Measurements from ENCODE around the gene CSNK2A2.

The CSNK2A2 gene

DNA sequence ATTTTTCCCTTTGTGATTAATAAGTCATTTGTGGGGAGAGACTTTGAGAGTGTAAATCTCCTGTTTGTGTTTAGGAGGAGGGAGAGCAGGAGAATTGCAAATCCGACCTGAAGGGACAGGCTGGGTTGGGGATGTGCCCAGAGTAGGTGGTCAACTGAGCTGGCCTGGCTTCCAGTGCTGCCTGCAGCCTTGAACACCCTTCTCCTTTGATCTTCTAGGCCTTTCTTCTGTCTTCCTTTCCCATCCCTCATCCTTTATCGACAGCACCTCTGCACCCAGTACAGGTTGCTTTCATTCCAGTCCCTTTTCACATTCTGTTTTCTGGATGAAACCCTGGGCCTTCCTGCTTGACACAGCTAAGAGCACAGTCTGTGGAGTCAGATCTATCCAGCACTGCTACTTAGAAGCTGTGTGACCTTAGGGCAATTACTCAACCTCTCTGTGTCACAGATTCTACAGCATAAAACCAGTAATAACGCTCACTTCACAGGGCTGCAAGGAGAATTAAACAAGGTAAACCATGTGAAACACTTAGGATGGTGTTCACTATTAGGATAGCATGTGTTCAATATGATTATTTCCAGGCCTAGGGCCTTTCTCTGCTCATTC, 1.0 kb upstream of the CSNK2A2 start:
- DNase-seq (ENCODE audit: low spot score) = no peak

GRCh38 chr16:58197314-58198012, 443 bp downstream of the CSNK2A2 start:
- peak; percentile 39 for DNase-seq (ENCODE audit: low spot score)

DNA sequence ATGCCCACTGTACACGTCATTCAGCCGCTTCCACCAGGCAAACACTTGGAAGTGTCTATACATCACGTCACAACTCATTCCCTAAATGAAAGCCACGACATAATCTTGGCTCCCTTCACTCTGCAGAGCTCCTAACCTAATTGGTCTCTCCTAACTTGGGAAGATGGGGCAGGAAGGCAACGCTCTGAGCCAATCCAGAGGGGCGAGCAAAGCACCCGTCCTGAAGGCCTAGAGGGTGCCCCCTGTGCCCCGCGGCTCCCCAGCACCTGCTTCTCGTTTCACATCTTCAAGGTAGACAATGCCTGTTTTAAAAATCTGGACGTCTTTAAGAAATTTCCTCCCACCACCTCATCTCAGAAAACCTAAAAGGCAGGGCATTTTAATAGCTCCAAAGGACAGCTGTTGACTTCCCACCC, 1.0 kb downstream of the CSNK2A2 start:
- peak; percentile 29 for DNase-seq (ENCODE audit: low spot score)

DNA sequence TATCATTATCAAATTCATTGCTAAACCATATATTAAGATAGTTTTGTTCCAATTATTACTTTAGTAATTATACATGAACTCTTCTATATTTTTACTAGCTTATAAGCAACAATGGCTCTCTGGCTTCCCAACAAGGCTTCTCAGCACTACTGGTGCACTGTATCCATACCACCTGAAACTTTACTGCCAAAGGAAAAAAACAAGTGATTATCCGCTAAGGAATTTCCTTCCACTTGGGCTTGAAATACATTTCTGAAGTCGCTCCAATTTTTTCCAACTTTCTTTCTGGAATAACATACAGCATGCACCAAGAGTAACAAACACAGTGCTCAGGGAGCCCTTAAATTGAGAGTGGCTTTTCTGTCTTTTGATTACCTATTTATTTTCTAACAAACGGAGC, 2.1 kb downstream of the CSNK2A2 start:
- DNase-seq (ENCODE audit: low spot score) = no peak

- DNase-seq (ENCODE audit: low spot score) = no peak
These were observed 2.6 kb downstream of the CSNK2A2 start for GRCh38 chr16:58195344-58195743.

DNA sequence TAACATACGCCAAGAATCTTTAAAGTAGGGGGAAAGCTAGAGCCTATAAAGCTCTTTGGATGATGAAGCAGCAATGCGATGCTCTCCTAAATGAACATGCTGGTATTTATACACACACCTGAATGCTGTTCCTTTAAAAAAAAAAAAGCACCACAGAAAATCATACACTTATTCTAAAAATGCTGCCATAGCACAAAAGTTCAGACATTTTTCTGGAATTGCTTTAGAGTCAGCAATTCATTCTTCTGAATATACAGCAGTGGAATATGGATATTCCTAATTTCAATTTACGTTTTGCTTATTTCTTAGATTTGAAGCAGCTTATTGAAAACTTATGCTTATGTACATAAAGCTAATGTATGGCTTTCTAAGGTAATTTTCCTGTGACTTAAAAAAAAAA, 3.1 kb downstream of the CSNK2A2 start:
- no peak for DNase-seq (ENCODE audit: low spot score)

GRCh38 chr16:58187665-58188421, 10.1 kb downstream of the CSNK2A2 start:
- no peak for DNase-seq (ENCODE audit: low spot score)

DNA sequence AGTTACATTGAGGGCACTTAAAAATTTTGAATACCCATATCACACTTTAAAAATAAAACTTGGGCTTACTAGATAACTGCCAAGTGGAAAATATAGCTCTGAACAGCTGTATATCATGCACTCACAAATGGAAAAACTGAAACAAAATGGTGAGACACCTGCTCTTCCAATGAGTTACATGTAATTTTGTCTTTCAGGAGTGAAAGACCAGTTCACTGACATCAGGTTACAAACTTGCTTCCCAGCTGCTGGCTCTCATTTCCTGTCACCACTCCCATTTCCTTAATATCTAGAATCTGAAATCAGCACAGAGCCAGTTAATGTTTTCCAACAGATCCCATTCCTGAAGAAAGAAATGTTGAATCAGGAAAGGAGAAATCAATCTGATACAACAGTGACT, 10.8 kb downstream of the CSNK2A2 start:
- DNase-seq (ENCODE audit: low spot score) = no peak

DNA sequence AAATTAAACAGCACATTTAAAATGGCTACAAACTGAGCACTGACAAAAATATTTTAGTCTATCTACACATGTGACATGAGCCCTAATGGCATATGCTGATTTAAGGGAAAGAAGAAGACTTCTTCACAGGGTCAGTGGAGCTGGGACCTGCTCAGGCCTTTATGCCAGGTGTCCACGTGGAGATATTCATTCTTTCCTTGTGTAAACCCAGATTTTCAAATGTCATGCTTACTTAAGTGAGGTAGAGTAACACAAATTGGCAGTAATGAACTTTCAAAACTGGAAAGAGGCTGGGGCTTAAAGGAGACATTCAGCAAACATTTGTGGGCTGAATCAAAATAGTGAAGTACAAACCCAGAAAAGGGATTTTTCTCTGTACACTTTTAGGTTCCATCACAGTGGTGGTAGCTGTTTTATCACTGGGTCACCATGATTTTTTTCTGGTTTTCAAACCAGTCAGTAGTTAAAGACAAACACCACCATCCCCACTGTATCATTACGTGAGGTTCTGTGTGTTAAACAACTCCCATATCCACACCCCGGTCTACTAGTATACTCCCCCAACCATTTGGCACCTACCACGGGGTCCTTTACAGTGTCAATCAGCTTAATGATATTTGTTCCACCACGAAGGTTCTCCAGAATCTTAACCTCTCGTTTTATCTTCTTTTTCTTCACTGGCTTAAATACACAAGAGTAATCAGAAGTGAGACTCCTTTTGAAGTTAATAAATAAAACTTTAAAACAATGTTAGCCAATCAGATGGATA, 11.5 kb downstream of the CSNK2A2 start:
- DNase-seq (ENCODE audit: low spot score) = no peak

GRCh38 chr16:58177353-58177710, 20.6 kb downstream of the CSNK2A2 start:
- DNase-seq (ENCODE audit: low spot score) = no peak

DNA sequence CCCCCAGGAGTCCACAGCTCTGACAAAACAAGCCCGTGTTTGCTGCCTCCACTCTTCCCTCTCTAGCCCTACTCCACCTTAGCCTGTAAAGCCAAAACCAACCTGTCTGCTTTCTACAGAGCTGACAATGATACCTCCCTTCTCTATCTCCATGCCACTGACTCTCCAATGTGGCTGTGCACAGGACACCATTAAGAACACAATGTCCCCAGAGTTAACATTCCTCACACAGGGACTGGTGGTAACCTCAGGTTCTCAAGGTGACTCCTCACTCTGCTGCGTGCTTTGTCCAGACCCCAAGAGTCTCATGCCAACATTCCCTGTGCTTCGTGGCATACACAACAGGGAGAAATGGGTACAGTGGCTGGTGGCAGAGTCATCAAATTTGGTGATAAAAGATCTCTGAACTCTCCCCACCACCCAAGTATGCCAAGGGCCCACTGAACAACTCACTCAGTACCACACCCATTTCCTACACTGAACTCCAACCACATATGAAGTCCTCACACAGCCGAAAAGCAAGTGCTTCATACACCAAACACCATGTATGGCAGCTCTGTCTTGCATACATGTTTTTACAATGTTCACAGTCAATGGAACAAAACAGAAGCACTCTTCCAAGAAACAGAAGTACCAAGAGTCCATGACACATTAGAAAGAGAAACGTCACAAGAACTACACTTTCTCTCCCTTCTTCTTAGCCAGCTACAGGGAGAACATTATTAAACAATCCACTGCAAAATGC, 21.1 kb downstream of the CSNK2A2 start:
- no peak for DNase-seq (ENCODE audit: low spot score)

GRCh38 chr16:58170223-58170622, 27.7 kb downstream of the CSNK2A2 start:
- DNase-seq (ENCODE audit: low spot score) = no peak

DNA sequence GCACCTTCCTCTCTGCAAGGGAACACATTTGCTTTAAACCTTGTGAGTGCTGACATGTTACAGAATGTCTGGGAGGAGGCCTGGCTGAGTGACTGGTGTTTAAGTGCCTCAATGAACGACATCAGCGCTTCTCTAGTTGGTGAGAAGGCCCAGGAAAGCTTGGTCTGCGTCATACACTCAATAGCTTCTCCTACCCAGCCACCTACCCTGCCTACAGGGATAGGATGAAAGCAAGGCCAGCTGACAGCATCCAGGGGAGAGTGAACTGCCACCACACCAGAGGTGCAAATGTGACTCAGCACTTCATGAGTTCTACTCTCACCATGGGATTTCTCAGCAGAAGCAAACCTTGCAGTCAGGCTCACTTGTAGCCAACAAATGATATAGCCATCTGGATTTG, 37.1 kb downstream of the CSNK2A2 start:
- no peak for DNase-seq (ENCODE audit: low spot score)

DNA sequence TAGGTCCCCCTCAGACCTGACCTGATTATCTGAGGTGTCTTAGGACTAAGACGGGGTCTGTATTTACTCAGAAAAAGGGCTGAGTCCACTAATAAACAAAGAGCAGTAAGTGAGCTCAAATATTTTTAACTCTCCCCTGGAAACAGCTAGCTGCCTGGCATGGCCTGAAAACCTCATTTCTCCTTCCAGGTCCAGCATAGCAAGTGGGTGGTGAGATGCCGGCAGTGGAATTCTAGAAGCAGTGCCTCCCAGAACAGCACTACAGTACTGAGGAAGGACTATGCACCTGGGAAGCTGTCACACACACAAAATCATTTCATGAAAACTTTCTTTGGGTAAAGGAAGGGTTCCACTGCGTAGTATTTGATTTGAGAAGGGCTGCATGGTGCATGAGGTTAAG, 39.2 kb downstream of the CSNK2A2 start:
- DNase-seq (ENCODE audit: low spot score) = no peak

DNA sequence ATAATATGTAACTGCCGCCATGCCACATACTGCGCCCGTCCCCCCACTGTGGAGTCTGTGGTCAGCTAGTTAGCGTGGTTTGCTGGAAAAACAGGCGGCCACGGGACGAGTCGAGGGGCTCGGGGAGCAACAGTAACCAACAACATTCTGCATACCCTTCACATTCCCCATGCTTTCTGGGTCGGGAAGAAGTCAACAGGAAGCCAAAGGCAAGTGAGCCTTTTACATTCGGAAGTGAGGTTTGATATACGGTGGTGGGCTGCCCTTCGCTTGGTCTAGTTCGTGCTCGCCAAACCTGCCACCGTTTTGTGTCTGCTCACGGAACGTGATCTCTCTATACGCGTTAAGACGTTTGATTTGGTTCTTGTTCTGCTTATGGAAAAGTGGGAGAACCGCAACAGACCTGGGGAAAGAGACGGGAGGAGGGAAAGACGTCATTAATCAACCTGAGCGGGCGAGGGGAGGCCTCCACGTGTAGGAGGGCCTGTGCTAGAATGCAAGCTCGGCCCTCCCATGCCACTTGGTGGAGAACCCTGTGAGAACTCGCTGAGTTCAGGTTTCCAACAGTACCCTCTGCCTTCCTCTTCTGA, 39.9 kb downstream of the CSNK2A2 start:
- no peak for DNase-seq (ENCODE audit: low spot score)

- DNase-seq (ENCODE audit: low spot score) = no peak
These were observed 40.7 kb downstream of the CSNK2A2 start for GRCh38 chr16:58157239-58157638.

- DNase-seq (ENCODE audit: low spot score) = no peak
These were observed 42.1 kb downstream of the CSNK2A2 start for GRCh38 chr16:58155839-58156238.

- peak; percentile 39 for DNase-seq (ENCODE audit: low spot score)
These were observed 43.6 kb downstream of the CSNK2A2 start for GRCh38 chr16:58154345-58154744.

- peak; percentile 29 for DNase-seq (ENCODE audit: low spot score)
These were observed 45.5 kb downstream of the CSNK2A2 start for GRCh38 chr16:58152246-58152868.

DNA sequence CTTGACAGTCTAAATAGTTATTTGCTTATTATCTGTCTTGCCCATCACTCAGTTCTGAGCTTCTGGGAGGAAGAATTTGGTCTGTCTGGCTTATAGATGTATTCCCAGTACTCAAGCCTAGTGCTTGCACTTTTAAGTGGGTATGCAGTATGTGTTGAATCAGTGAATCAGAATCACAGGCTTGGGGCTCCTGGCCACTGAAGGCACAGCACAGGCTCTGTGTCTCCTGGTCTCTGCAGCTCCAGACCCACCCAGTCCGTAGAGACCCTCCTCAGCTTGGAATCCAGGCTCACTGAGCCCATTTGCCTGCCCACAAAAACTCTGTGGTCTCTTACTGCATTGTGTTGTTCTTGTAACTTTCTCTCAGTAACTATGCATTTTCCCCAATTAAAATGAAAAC, 49.4 kb downstream of the CSNK2A2 start:
- DNase-seq (ENCODE audit: low spot score) = no peak

GRCh38 chr16:58148099-58148498, 49.8 kb downstream of the CSNK2A2 start:
- no peak for DNase-seq (ENCODE audit: low spot score)
